Liver (tissue), 9 donors: ENCODE results near the gene TBX1. TPM values are rescaled to one million over a fixed set of nuclear protein-coding genes. Genes with fewer than 3 reads are reported as not detected.

Experiments
- DNase-seq: peaks from one replicate; pipeline ENCODE4 v3.0.0-alpha.2; 2017; ENCODE audit warnings: low spot score
- H3K27ac ChIP-seq, 2 donors: one replicate each; pipeline ENCODE4 v1.7.0; 2013; ENCODE audit warnings: inconsistent platforms in 2 of 2, low read length in 2 of 2, control low read depth in 1 of 2, low read depth in 1 of 2, mild to moderate bottlenecking in 1 of 2
- H3K27me3 ChIP-seq, 4 donors: one replicate each; pipeline versions ENCODE4 v1.6.1 to v1.7.0; 2013; ENCODE audit warnings: low read length in 3 of 4, inconsistent platforms in 1 of 4, mild to moderate bottlenecking in 1 of 4, moderate library complexity in 1 of 4; ENCODE audit not compliant: control insufficient read depth in 4 of 4, insufficient read depth in 4 of 4
- H3K36me3 ChIP-seq, 4 donors: one replicate each; pipeline versions ENCODE4 v1.6.1 to v1.7.0; 2013; ENCODE audit warnings: low read length in 3 of 4, mild to moderate bottlenecking in 3 of 4, low read depth in 1 of 4, moderate library complexity in 1 of 4; ENCODE audit not compliant: control insufficient read depth in 4 of 4, insufficient read depth in 3 of 4
- H3K4me1 ChIP-seq, 4 donors: one replicate each; pipeline versions ENCODE4 v1.6.1 to v1.7.0; 2013; ENCODE audit warnings: low read length in 3 of 4, mild to moderate bottlenecking in 3 of 4, moderate library complexity in 1 of 4; ENCODE audit not compliant: control insufficient read depth in 4 of 4, insufficient read depth in 4 of 4
- H3K4me3 ChIP-seq, 3 donors: one replicate each; pipeline versions ENCODE4 v1.6.1 to v1.7.0; 2013; ENCODE audit warnings: low read length in 3 of 3, control low read depth in 1 of 3, low read depth in 1 of 3, mild to moderate bottlenecking in 1 of 3
- H3K9ac ChIP-seq, 2 donors: one replicate each; pipeline ENCODE4 v1.7.0; 2013; ENCODE audit warnings: low read length in 2 of 2, mild to moderate bottlenecking in 2 of 2, moderate library complexity in 2 of 2, control low read depth in 1 of 2, low read depth in 1 of 2
- H3K9me3 ChIP-seq, 4 donors: one replicate each; pipeline versions ENCODE4 v1.6.1 to v1.7.0; 2013; ENCODE audit warnings: low read length in 3 of 4; ENCODE audit not compliant: control insufficient read depth in 4 of 4
- ATF3 ChIP-seq: IDR thresholded peaks from 2 replicates; pipeline ENCODE4 v1.6.1; 2016; ENCODE audit warnings: antibody characterized with exemption
- CTCF ChIP-seq: fragments of 150-350 bp; IDR thresholded peaks from 2 replicates; pipeline ENCODE4 v1.5.1; 2017; ENCODE audit warnings: improper control_type of control experiment, low read depth, low read length; ENCODE audit not compliant: missing input control
- EGR1 ChIP-seq, 2 donors: IDR thresholded peaks; 2 replicates each; pipeline ENCODE4 v1.6.1; 2016 to 2018; ENCODE audit warnings: antibody characterized with exemption in 2 of 2, low read depth in 2 of 2
- FOXA1 ChIP-seq: IDR thresholded peaks from 2 replicates; pipeline ENCODE4 v1.6.1; 2016; ENCODE audit warnings: antibody characterized with exemption
- FOXA2 ChIP-seq: IDR thresholded peaks from 2 replicates; pipeline ENCODE4 v1.6.1; 2016; ENCODE audit warnings: antibody characterized with exemption
- GABPA ChIP-seq, 2 donors: IDR thresholded peaks in 1 of 2; conservative IDR thresholded peaks in 1 of 2; 2 replicates each; pipeline ENCODE4 v1.6.1; 2016; ENCODE audit warnings: antibody characterized with exemption in 2 of 2, mild to moderate bottlenecking in 1 of 2, moderate library complexity in 1 of 2
- HNF4A ChIP-seq, 2 donors: conservative IDR thresholded peaks; 2 replicates each; pipeline ENCODE4 v1.6.1; 2016; ENCODE audit warnings: antibody characterized with exemption in 2 of 2, mild to moderate bottlenecking in 2 of 2
- HNF4G ChIP-seq: IDR thresholded peaks from 2 replicates; pipeline ENCODE4 v1.6.1; 2016; ENCODE audit warnings: antibody characterized with exemption
- JUND ChIP-seq, 2 donors: IDR thresholded peaks; 2 replicates each; pipeline ENCODE4 v1.6.1; 2016; ENCODE audit warnings: antibody characterized with exemption in 2 of 2
- MAX ChIP-seq: IDR thresholded peaks from 2 replicates; pipeline ENCODE4 v1.6.1; 2016; ENCODE audit warnings: antibody characterized with exemption
- NR2F2 ChIP-seq: IDR thresholded peaks from 2 replicates; pipeline ENCODE4 v1.6.1; 2016; ENCODE audit warnings: antibody characterized with exemption
- RAD21 ChIP-seq, 2 donors: IDR thresholded peaks; 2 replicates each; pipeline ENCODE4 v1.6.1; 2016; ENCODE audit warnings: antibody characterized with exemption in 2 of 2, mild to moderate bottlenecking in 2 of 2
- REST ChIP-seq: IDR thresholded peaks from 2 replicates; pipeline ENCODE4 v1.6.1; 2016; ENCODE audit warnings: antibody characterized with exemption, mild to moderate bottlenecking
- RXRA ChIP-seq, 2 donors: IDR thresholded peaks; 2 replicates each; pipeline ENCODE4 v1.6.1; 2017 to 2018; ENCODE audit warnings: antibody characterized with exemption in 2 of 2, mild to moderate bottlenecking in 1 of 2
- SP1 ChIP-seq: IDR thresholded peaks from 2 replicates; pipeline ENCODE4 v1.6.1; 2018; ENCODE audit warnings: antibody characterized with exemption, mild to moderate bottlenecking
- TAF1 ChIP-seq: conservative IDR thresholded peaks from 2 replicates; pipeline ENCODE4 v1.6.1; 2016; ENCODE audit warnings: antibody characterized with exemption, mild to moderate bottlenecking
- YY1 ChIP-seq: IDR thresholded peaks from 2 replicates; pipeline ENCODE4 v1.6.1; 2016; ENCODE audit warnings: antibody characterized with exemption, mild to moderate bottlenecking
- ZBTB33 ChIP-seq: IDR thresholded peaks from 2 replicates; pipeline ENCODE4 v1.6.1; 2016; ENCODE audit warnings: antibody characterized with exemption
- WGBS: extraction: QIAGEN DNeasy Blood & Tissue Kit; methylation state at CpG from one replicate; pipeline ENCODE4 v1.1.7; 2013; 5-methylcytosine and 5-hydroxymethylcytosine counted together
- polyA plus RNA-seq, 2 donors: library from polyadenylated mRNA; stranded (reverse) in 1 of 2; unstranded in 1 of 2; fragments of 200-250 nt in 1 of 2; fragments of >200 nt in 1 of 2; fragmentation: Nextera tagmentation in 1 of 2; extraction: Ambion mirVana in 1 of 2; gene quantifications; one replicate each; pipeline versions ENCODE4 v1.2.1 to v1.2.3, GENCODE V29; 2013 to 2015
- total RNA-seq, 2 donors: library from RNA; depleted of rRNA; stranded (reverse); fragments of >200 nt; gene quantifications; one replicate each; pipeline ENCODE4 v1.2.3, GENCODE V29; 2014
- donor health status: healthy.
- donor health status: healthy.
- donor health status: healthy.
- donor health status: healthy.
- donor health status: healthy.

TBX1 gene
- total and polyA plus RNA-seq, 4 donors, result 0.17 to 0.18 TPM; not detected in 2

GRCh38 chr22:19748991-19749664 is 11.4 kb upstream of the TBX1 start:
- DNase-seq, result no peak
- 63% methylated on average over 15 of the region's 15 CpGs for WGBS
- Histone ChIP-seq H3K36me3 (no peaks in the 10 kb centered on the region), H3K27me3 (peaks cover 0 to 2% (median 2%) of the 10 kb centered on the region in 4 donors), H3K9me3 (no peaks in the 10 kb centered on the region), H3K4me1 (no peaks in the 10 kb centered on the region), H3K4me3 (no peak overlapping the region), H3K9ac (no peak overlapping the region), H3K27ac (no peak overlapping the region)
- TF ChIP-seq ZBTB33 (no peak), FOXA1 (no peak), NR2F2 (no peak), YY1 (no peak), FOXA2 (no peak), JUND (IDR thresholded peaks at IDR 0.05) (no peak), REST (no peak), GABPA (IDR thresholded peaks at IDR 0.05 in 1 of 2, conservative IDR thresholded peaks at IDR 0.05 in 1 of 2) (no peak), CTCF (no peak), EGR1 (IDR thresholded peaks at IDR 0.05; ENCODE audit: low read depth in 2 of 2) (no peak), ATF3 (no peak), HNF4G (no peak), MAX (no peak), TAF1 (no peak), HNF4A (conservative IDR thresholded peaks at IDR 0.05) (no peak), SP1 (no peak), RAD21 (IDR thresholded peaks at IDR 0.05) (no peak), RXRA (IDR thresholded peaks at IDR 0.05) (no peak)
